Activated CD4-positive, alpha-beta T cell treated with anti-CD3 and anti-CD28 coated beads, Interleukin-2, amount 10 ng/mL, durations not matched to agents 7 days and 5 days (primary cell): Measurements from ENCODE around the gene PTPRD. TPM values are rescaled to one million over a fixed set of nuclear protein-coding genes. Genes with fewer than 3 reads are reported as not detected.

Experiments
- CTCF ChIA-PET: fragments of 350-600 bp; sonication (Branson Sonifier 250); formaldehyde crosslinking; loops from one replicate; lab custom pipeline; 2021; ENCODE audit warnings: antibody characterized with exemption; lab: Charles Lee
- POLR2A ChIA-PET: fragments of 350-600 bp; sonication (Branson Sonifier 250); formaldehyde crosslinking; loops from one replicate; lab custom pipeline; 2021; ENCODE audit warnings: antibody characterized with exemption; lab: Charles Lee
- DNase-seq: peaks from one replicate; pipeline ENCODE4 v3.0.0-alpha.2; 2020
- H3K27ac Mint-ChIP-seq: one replicate; pipeline ENCODE4 v1.8.0; 2021; ENCODE audit warnings: mild to moderate bottlenecking, moderate library complexity, mixed read lengths
- H3K27me3 Mint-ChIP-seq: one replicate; pipeline ENCODE4 v1.8.0; 2021; ENCODE audit warnings: mixed read lengths
- H3K36me3 Mint-ChIP-seq: one replicate; pipeline ENCODE4 v1.8.0; 2021; ENCODE audit warnings: low read depth, mixed read lengths
- H3K4me1 Mint-ChIP-seq: one replicate; pipeline ENCODE4 v1.8.0; 2021; ENCODE audit warnings: mixed read lengths
- H3K4me3 Mint-ChIP-seq: one replicate; pipeline ENCODE4 v1.8.0; 2021; ENCODE audit warnings: mild to moderate bottlenecking, moderate library complexity, mixed read lengths
- H3K9me3 Mint-ChIP-seq: one replicate; pipeline ENCODE4 v1.8.0; 2021; ENCODE audit warnings: mixed read lengths
- total RNA-seq, 2 experiments: library from RNA; stranded (reverse); gene quantifications; one replicate each; pipeline ENCODE4 v1.2.3, GENCODE V29; 2021

PTPRD gene
- total RNA-seq, 2 experiments from 2014 or later = not detected

- no peak for DNase-seq
- H3K27me3 Mint-ChIP-seq = no peaks in the 10 kb centered on the region
- H3K36me3 Mint-ChIP-seq = no peaks in the 10 kb centered on the region
- no peak overlapping the region for H3K27ac Mint-ChIP-seq
- POLR2A ChIA-PET = no interaction called here
- CTCF ChIA-PET = no interaction called here
- H3K4me1 Mint-ChIP-seq = no peaks in the 10 kb centered on the region
- no peaks in the 10 kb centered on the region for H3K9me3 Mint-ChIP-seq
- H3K4me3 Mint-ChIP-seq = no peak overlapping the region
Measured at GRCh38 chr9:8543219-8543618, 2069.6 kb downstream of the PTPRD start.

- ChIA-PET POLR2A (no interaction called here), CTCF (no interaction called here)
- Mint-ChIP-seq H3K4me3 (no peak overlapping the region), H3K27me3 (no peaks in the 10 kb centered on the region), H3K27ac (no peak overlapping the region), H3K36me3 (no peaks in the 10 kb centered on the region), H3K4me1 (no peaks in the 10 kb centered on the region), H3K9me3 (no peaks in the 10 kb centered on the region)
- no peak for DNase-seq
Measured at GRCh38 chr9:8542537-8542936, 2070.3 kb downstream of the PTPRD start.

- no peaks in the 10 kb centered on the region for H3K4me1 Mint-ChIP-seq
- no peak overlapping the region for H3K4me3 Mint-ChIP-seq
- no peaks in the 10 kb centered on the region for H3K36me3 Mint-ChIP-seq
- H3K27ac Mint-ChIP-seq = no peak overlapping the region
- POLR2A ChIA-PET = no interaction called here
- CTCF ChIA-PET = no interaction called here
- DNase-seq = no peak
- no peaks in the 10 kb centered on the region for H3K27me3 Mint-ChIP-seq
- H3K9me3 Mint-ChIP-seq = no peaks in the 10 kb centered on the region
Measured at GRCh38 chr9:8539681-8540197, 2073.1 kb downstream of the PTPRD start.

GRCh38 chr9:8536845-8537244 lies 2076.0 kb downstream of the PTPRD start:
- H3K27me3 Mint-ChIP-seq = no peaks in the 10 kb centered on the region
- POLR2A ChIA-PET = no interaction called here
- no peaks in the 10 kb centered on the region for H3K36me3 Mint-ChIP-seq
- CTCF ChIA-PET = no interaction called here
- no peak overlapping the region for H3K27ac Mint-ChIP-seq
- DNase-seq = no peak
- no peaks in the 10 kb centered on the region for H3K4me1 Mint-ChIP-seq
- H3K9me3 Mint-ChIP-seq = no peaks in the 10 kb centered on the region
- no peak overlapping the region for H3K4me3 Mint-ChIP-seq

- ChIA-PET POLR2A (no interaction called here), CTCF (interaction anchor here (1.0 kb wide), 1 partner anchor 11 kb away, joined by 3 read pairs; no protein-coding TSS in a partner anchor)
- DNase-seq = no peak
- H3K9me3 Mint-ChIP-seq = no peaks in the 10 kb centered on the region
- H3K4me3 Mint-ChIP-seq = no peak overlapping the region
- H3K36me3 Mint-ChIP-seq = no peaks in the 10 kb centered on the region
- H3K27ac Mint-ChIP-seq = no peak overlapping the region
- no peaks in the 10 kb centered on the region for H3K4me1 Mint-ChIP-seq
- no peaks in the 10 kb centered on the region for H3K27me3 Mint-ChIP-seq
Measured at GRCh38 chr9:8534828-8535227, 2078.0 kb downstream of the PTPRD start.

GRCh38 chr9:8533681-8534080 lies 2079.1 kb downstream of the PTPRD start:
- no peaks in the 10 kb centered on the region for H3K9me3 Mint-ChIP-seq
- no peak for DNase-seq
- no peaks in the 10 kb centered on the region for H3K36me3 Mint-ChIP-seq
- no peak overlapping the region for H3K4me3 Mint-ChIP-seq
- H3K4me1 Mint-ChIP-seq = no peaks in the 10 kb centered on the region
- POLR2A ChIA-PET = no interaction called here
- no peaks in the 10 kb centered on the region for H3K27me3 Mint-ChIP-seq
- H3K27ac Mint-ChIP-seq = no peak overlapping the region
- CTCF ChIA-PET = no interaction called here

- no peaks in the 10 kb centered on the region for H3K27me3 Mint-ChIP-seq
- no peak for DNase-seq
- CTCF ChIA-PET = no interaction called here
- POLR2A ChIA-PET = no interaction called here
- no peaks in the 10 kb centered on the region for H3K9me3 Mint-ChIP-seq
- H3K4me1 Mint-ChIP-seq = no peaks in the 10 kb centered on the region
- H3K27ac Mint-ChIP-seq = no peak overlapping the region
- H3K4me3 Mint-ChIP-seq = no peak overlapping the region
- no peaks in the 10 kb centered on the region for H3K36me3 Mint-ChIP-seq
Measured at GRCh38 chr9:8531826-8532415, 2080.9 kb downstream of the PTPRD start.

GRCh38 chr9:8521112-8521511 lies 2091.7 kb downstream of the PTPRD start:
- CTCF ChIA-PET = no interaction called here
- H3K4me1 Mint-ChIP-seq = no peaks in the 10 kb centered on the region
- no peaks in the 10 kb centered on the region for H3K27me3 Mint-ChIP-seq
- no peak for DNase-seq
- H3K27ac Mint-ChIP-seq = no peak overlapping the region
- no peaks in the 10 kb centered on the region for H3K9me3 Mint-ChIP-seq
- no peak overlapping the region for H3K4me3 Mint-ChIP-seq
- H3K36me3 Mint-ChIP-seq = no peaks in the 10 kb centered on the region
- POLR2A ChIA-PET = no interaction called here

GRCh38 chr9:8515748-8516147 lies 2097.1 kb downstream of the PTPRD start:
- Mint-ChIP-seq H3K36me3 (no peaks in the 10 kb centered on the region), H3K4me1 (no peaks in the 10 kb centered on the region), H3K9me3 (no peaks in the 10 kb centered on the region), H3K27me3 (no peaks in the 10 kb centered on the region), H3K4me3 (no peak overlapping the region), H3K27ac (no peak overlapping the region)
- ChIA-PET POLR2A (no interaction called here), CTCF (no interaction called here)
- DNase-seq = no peak

GRCh38 chr9:8514760-8515159 lies 2098.0 kb downstream of the PTPRD start:
- Mint-ChIP-seq H3K36me3 (no peaks in the 10 kb centered on the region), H3K4me3 (no peak overlapping the region), H3K9me3 (no peaks in the 10 kb centered on the region), H3K27ac (no peak overlapping the region), H3K27me3 (no peaks in the 10 kb centered on the region), H3K4me1 (no peaks in the 10 kb centered on the region)
- DNase-seq = no peak
- ChIA-PET POLR2A (no interaction called here), CTCF (no interaction called here)

GRCh38 chr9:8508671-8509290 lies 2104.0 kb downstream of the PTPRD start:
- CTCF ChIA-PET = no interaction called here
- no peaks in the 10 kb centered on the region for H3K4me1 Mint-ChIP-seq

GRCh38 chr9:8494571-8494970 lies 2118.2 kb downstream of the PTPRD start:
- Mint-ChIP-seq H3K9me3 (no peaks in the 10 kb centered on the region), H3K36me3 (no peaks in the 10 kb centered on the region), H3K4me1 (no peaks in the 10 kb centered on the region), H3K27me3 (no peaks in the 10 kb centered on the region), H3K4me3 (no peak overlapping the region), H3K27ac (no peak overlapping the region)
- CTCF ChIA-PET = no interaction called here
- DNase-seq = no peak
- POLR2A ChIA-PET = no interaction called here

More at GRCh38 chr9:8508671-8509290, 2104.0 kb downstream of the PTPRD start:
- POLR2A ChIA-PET = no interaction called here
- no peak for DNase-seq
- Mint-ChIP-seq H3K4me3 (no peak overlapping the region), H3K36me3 (no peaks in the 10 kb centered on the region), H3K27ac (no peak overlapping the region), H3K27me3 (no peaks in the 10 kb centered on the region), H3K9me3 (no peaks in the 10 kb centered on the region)

- ChIA-PET CTCF (no interaction called here), POLR2A (no interaction called here)
- H3K36me3 Mint-ChIP-seq = no peaks in the 10 kb centered on the region
- no peak for DNase-seq
- H3K9me3 Mint-ChIP-seq = no peaks in the 10 kb centered on the region
- no peaks in the 10 kb centered on the region for H3K27me3 Mint-ChIP-seq
- H3K4me1 Mint-ChIP-seq = no peaks in the 10 kb centered on the region
- H3K27ac Mint-ChIP-seq = no peak overlapping the region
- H3K4me3 Mint-ChIP-seq = no peak overlapping the region
Measured at GRCh38 chr9:8492679-8493078, 2120.1 kb downstream of the PTPRD start.

GRCh38 chr9:8492024-8492423 lies 2120.8 kb downstream of the PTPRD start:
- CTCF ChIA-PET = no interaction called here
- POLR2A ChIA-PET = no interaction called here
- no peaks in the 10 kb centered on the region for H3K9me3 Mint-ChIP-seq
- no peak overlapping the region for H3K4me3 Mint-ChIP-seq
- no peak overlapping the region for H3K27ac Mint-ChIP-seq
- H3K27me3 Mint-ChIP-seq = no peaks in the 10 kb centered on the region
- no peaks in the 10 kb centered on the region for H3K4me1 Mint-ChIP-seq
- H3K36me3 Mint-ChIP-seq = no peaks in the 10 kb centered on the region
- DNase-seq = no peak
